HEK293T (cell line): ENCODE results near the gene TEAD3.

ENCODE experiments used
- ARNT ChIP-seq: fragments of 450-650 bp; IDR thresholded peaks from 2 replicates; pipeline ENCODE4 v1.6.1; 2017; ENCODE audit warnings: mild to moderate bottlenecking
- BHLHE40 ChIP-seq: fragments of 450-650 bp; IDR thresholded peaks from 2 replicates; pipeline ENCODE4 v1.6.1; 2016; ENCODE audit warnings: mild to moderate bottlenecking, moderate library complexity, borderline replicate concordance
- LEF1 ChIP-seq: fragments of 450-650 bp; IDR thresholded peaks from 2 replicates; pipeline ENCODE4 v1.6.1; 2017; ENCODE audit warnings: mild to moderate bottlenecking, borderline replicate concordance
- NFRKB ChIP-seq: fragments of 450-650 bp; IDR thresholded peaks from 2 replicates; pipeline ENCODE4 v1.6.1; 2016; ENCODE audit warnings: mild to moderate bottlenecking, moderate library complexity
- PKNOX1 ChIP-seq: fragments of 450-650 bp; IDR thresholded peaks from 2 replicates; pipeline ENCODE4 v1.6.1; 2016
- SP1 ChIP-seq: fragments of 450-650 bp; IDR thresholded peaks from 2 replicates; pipeline ENCODE4 v1.6.1; 2017
- SUZ12 ChIP-seq: fragments of 450-650 bp; IDR thresholded peaks from 2 replicates; pipeline ENCODE4 v1.6.1; 2016; ENCODE audit warnings: mild to moderate bottlenecking
- TARDBP ChIP-seq: fragments of 450-650 bp; IDR thresholded peaks from 2 replicates; pipeline ENCODE4 v1.6.1; 2016

- TF ChIP-seq SP1 (no peak), SUZ12 (no peak), ARNT (no peak), PKNOX1 (peak; percentile 77), TARDBP (no peak), NFRKB (no peak), BHLHE40 (no peak), LEF1 (no peak)
Measured at GRCh38 chr6:35490821-35491557, 5.9 kb downstream of the TEAD3 start.
